Measurements from ENCODE around the gene AGAP3. TPM values are rescaled to one million over a fixed set of nuclear protein-coding genes. Genes with fewer than 3 reads are reported as not detected.

AGAP3 gene
- polyA plus RNA-seq, 1 donor (not counting 4 experiments of a cell fraction or from before 2014, with no cell fraction given) = 64.3 TPM

GRCh38 chr7:151071032-151071866, 15.0 kb upstream of the AGAP3 start:
- TF ChIP-seq CTCF (optimal IDR thresholded peaks at IDR 0.05 in 1 of 3, IDR thresholded peaks at IDR 0.05 in 1 of 3, conservative IDR thresholded peaks at IDR 0.05 in 1 of 3; ENCODE audit: extremely low read depth in 1 of 3, insufficient read depth in 2 of 3, low read length in 3 of 3) (no peak), EZH2 (IDR thresholded peaks at IDR 0.05; ENCODE audit: low read length) (no peak)
- H3K79me2 ChIP-seq (ENCODE audit: control insufficient read depth, insufficient read depth, low read length) = no peaks in the 10 kb centered on the region
- no peak for DNase-seq (ENCODE audit: low read depth, low spot score)
- no peaks in the 10 kb centered on the region for H3K9me3 ChIP-seq (ENCODE audit: control insufficient read depth, low read depth, low read length)
- H3K4me2 ChIP-seq (ENCODE audit: control insufficient read depth, extremely low read depth, insufficient read depth, low read depth, low read length) = no peak overlapping the region
- H2AFZ ChIP-seq (ENCODE audit: control insufficient read depth, low read length) = no peak overlapping the region
- H4K20me1 ChIP-seq (ENCODE audit: control insufficient read depth, extremely low read depth, insufficient read depth, low read length) = peaks cover 5% of the 10 kb centered on the region
- no peak overlapping the region for H3K4me3 ChIP-seq (ENCODE audit: control insufficient read depth in 2 of 3, extremely low read depth in 1 of 3, insufficient read depth in 2 of 3, low read depth in 1 of 3, low read length in 3 of 3)
- no peaks in the 10 kb centered on the region for H3K4me1 ChIP-seq (ENCODE audit: control insufficient read depth, extremely low read depth, insufficient read depth, low read length)
- peaks cover 40 to 48% of the 10 kb centered on the region in 2 experiments for H3K36me3 ChIP-seq (ENCODE audit: control insufficient read depth in 2 of 2, extremely low read depth in 1 of 2, insufficient read depth in 2 of 2, low read length in 2 of 2)
- no peak overlapping the region for H3K27ac ChIP-seq (ENCODE audit: control insufficient read depth, insufficient read depth, low read length)
- no peaks in the 10 kb centered on the region for H3K27me3 ChIP-seq (ENCODE audit: control insufficient read depth, extremely low read depth, insufficient read depth, low read length)
- dilution Hi-C loops (cut with MboI; ENCODE audit: extremely low pct_ligation_motif_present, low sequenced_read_pairs) = no loop called here
- H3K9me1 ChIP-seq (ENCODE audit: control insufficient read depth, extremely low read depth, insufficient read depth, low read length) = no peaks in the 10 kb centered on the region
- FAIRE-seq = no peak
- no peak overlapping the region for H3K9ac ChIP-seq (ENCODE audit: control insufficient read depth, extremely low read depth, insufficient read depth, low read length)

DNA sequence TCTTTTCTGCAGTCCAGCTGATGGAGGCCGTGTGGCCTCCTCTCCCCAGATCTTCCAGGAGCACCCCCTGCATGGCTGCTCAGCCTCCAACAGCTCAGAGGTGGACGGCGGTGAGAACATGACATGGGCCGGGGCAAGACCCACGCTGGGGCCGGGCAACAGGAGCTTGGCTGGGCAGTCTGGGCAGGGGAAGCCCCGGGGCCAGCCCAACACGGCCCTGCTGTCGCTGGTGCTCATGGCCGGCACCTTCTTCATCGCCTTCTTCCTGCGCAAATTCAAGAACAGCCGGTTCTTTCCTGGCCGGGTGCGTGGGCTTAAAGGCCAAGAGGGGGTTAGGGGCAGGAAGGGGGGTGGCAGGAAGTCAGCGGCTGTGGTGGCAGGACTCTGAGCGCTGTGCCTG, 12.3 kb upstream of the AGAP3 start:
- Histone ChIP-seq H3K9me1 (ENCODE audit: control insufficient read depth, extremely low read depth, insufficient read depth, low read length) (no peaks in the 10 kb centered on the region), H3K9ac (ENCODE audit: control insufficient read depth, extremely low read depth, insufficient read depth, low read length) (no peak overlapping the region), H4K20me1 (ENCODE audit: control insufficient read depth, extremely low read depth, insufficient read depth, low read length) (peaks cover 2% of the 10 kb centered on the region), H3K36me3 (ENCODE audit: control insufficient read depth in 2 of 2, extremely low read depth in 1 of 2, insufficient read depth in 2 of 2, low read length in 2 of 2) (peaks cover 36 to 43% of the 10 kb centered on the region in 2 experiments), H2AFZ (ENCODE audit: control insufficient read depth, low read length) (no peak overlapping the region), H3K4me2 (ENCODE audit: control insufficient read depth, extremely low read depth, insufficient read depth, low read depth, low read length) (no peak overlapping the region), H3K9me3 (ENCODE audit: control insufficient read depth, low read depth, low read length) (no peaks in the 10 kb centered on the region), H3K4me1 (ENCODE audit: control insufficient read depth, extremely low read depth, insufficient read depth, low read length) (no peaks in the 10 kb centered on the region), H3K27me3 (ENCODE audit: control insufficient read depth, extremely low read depth, insufficient read depth, low read length) (no peaks in the 10 kb centered on the region), H3K79me2 (ENCODE audit: control insufficient read depth, insufficient read depth, low read length) (peaks cover 3% of the 10 kb centered on the region), H3K27ac (ENCODE audit: control insufficient read depth, insufficient read depth, low read length) (no peak overlapping the region), H3K4me3 (ENCODE audit: control insufficient read depth in 2 of 3, extremely low read depth in 1 of 3, insufficient read depth in 2 of 3, low read depth in 1 of 3, low read length in 3 of 3) (no peak overlapping the region)
- dilution Hi-C loops (cut with MboI; ENCODE audit: extremely low pct_ligation_motif_present, low sequenced_read_pairs) = no loop called here
- DNase-seq (ENCODE audit: low read depth, low spot score) (no peak), FAIRE-seq (no peak)
- TF ChIP-seq CTCF (optimal IDR thresholded peaks at IDR 0.05 in 1 of 3, IDR thresholded peaks at IDR 0.05 in 1 of 3, conservative IDR thresholded peaks at IDR 0.05 in 1 of 3; ENCODE audit: extremely low read depth in 1 of 3, insufficient read depth in 2 of 3, low read length in 3 of 3) (no peak), EZH2 (IDR thresholded peaks at IDR 0.05; ENCODE audit: low read length) (no peak)
